ENCODE measurements around the gene CENPL.

Gene CENPL

DNA sequence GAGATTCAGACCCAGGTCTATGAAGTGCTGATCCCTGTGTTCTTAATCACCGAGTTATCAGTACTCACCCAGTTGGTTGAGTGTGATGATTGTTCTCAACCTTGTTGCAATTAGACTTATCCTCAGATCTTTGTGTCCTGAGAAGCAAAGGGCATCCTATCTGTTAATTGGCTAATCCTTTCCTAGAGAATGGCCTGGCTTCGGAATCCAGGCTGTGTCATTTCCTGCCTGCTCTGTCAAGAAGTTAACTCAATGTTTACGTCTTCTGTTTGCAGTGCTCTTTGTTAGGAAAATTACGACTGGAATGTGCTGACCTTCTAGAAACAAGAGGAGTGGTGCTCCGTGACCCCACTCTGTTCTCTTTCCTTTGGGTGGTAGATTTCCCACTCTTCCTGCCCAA is 28.4 kb upstream of the CENPL start:
- no peaks in the 10 kb centered on the region for H3K9me3 ChIP-seq (ENCODE audit: control insufficient read depth, insufficient read depth, low read length)
- TF ChIP-seq, protein P1, sequence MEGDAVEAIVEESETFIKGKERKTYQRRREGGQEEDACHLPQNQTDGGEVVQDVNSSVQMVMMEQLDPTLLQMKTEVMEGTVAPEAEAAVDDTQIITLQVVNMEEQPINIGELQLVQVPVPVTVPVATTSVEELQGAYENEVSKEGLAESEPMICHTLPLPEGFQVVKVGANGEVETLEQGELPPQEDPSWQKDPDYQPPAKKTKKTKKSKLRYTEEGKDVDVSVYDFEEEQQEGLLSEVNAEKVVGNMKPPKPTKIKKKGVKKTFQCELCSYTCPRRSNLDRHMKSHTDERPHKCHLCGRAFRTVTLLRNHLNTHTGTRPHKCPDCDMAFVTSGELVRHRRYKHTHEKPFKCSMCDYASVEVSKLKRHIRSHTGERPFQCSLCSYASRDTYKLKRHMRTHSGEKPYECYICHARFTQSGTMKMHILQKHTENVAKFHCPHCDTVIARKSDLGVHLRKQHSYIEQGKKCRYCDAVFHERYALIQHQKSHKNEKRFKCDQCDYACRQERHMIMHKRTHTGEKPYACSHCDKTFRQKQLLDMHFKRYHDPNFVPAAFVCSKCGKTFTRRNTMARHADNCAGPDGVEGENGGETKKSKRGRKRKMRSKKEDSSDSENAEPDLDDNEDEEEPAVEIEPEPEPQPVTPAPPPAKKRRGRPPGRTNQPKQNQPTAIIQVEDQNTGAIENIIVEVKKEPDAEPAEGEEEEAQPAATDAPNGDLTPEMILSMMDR (IDR thresholded peaks at IDR 0.05; ENCODE audit: low read depth, low read length, poor library complexity, severe bottlenecking), result no peak
- no peak for TF ChIP-seq EZH2phosphoT487 (IDR thresholded peaks at IDR 0.05; ENCODE audit: borderline replicate concordance, low read length)
- no peak overlapping the region for H3K27ac ChIP-seq (ENCODE audit: low read depth, low read length)
- no peaks in the 10 kb centered on the region for H4K20me1 ChIP-seq (ENCODE audit: control insufficient read depth, insufficient read depth, low read depth, low read length)
- H3K4me3 ChIP-seq (ENCODE audit: low read length), result no peak overlapping the region
- peaks cover 65% of the 10 kb centered on the region for H3K36me3 ChIP-seq (ENCODE audit: control insufficient read depth, low read length)
- H3F3A ChIP-seq (ENCODE audit: control insufficient read depth, insufficient read depth), result peaks cover 37% of the 10 kb centered on the region; the same call in 1 of the 2 replicates
- no peaks in the 10 kb centered on the region for H3K27me3 ChIP-seq (ENCODE audit: control insufficient read depth, low read length)
- H3K9me2 ChIP-seq (replicated peaks; ENCODE audit: control insufficient read depth, low read length), result no peaks in the 10 kb centered on the region
- no peak overlapping the region for H3K4me2 ChIP-seq (ENCODE audit: low read length)
- no peaks in the 10 kb centered on the region for H3K4me1 ChIP-seq (ENCODE audit: control insufficient read depth, low read length)
- H3K79me2 ChIP-seq (ENCODE audit: control insufficient read depth, low read length), result no peaks in the 10 kb centered on the region

DNA sequence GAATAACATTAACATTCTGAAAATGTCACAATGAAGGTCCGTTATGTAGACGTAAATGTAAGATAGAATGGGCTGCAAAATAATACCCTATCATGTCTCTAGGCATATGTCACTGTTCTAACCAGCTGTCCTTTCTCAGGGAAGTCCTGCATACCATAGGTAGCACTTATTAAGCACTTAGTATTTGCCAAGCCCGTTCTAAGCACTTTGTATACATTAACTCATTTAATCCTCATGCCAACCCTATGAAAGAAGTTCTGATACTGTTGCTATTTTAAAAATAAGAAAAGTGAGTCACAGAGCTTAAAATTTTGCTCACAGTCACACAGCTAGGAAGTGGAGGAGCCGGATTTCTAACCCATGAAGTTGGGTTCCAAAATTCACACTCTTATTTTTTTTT is 27.4 kb upstream of the CENPL start:
- H3K27ac ChIP-seq (ENCODE audit: low read depth, low read length), result no peak overlapping the region
- H3K4me1 ChIP-seq (ENCODE audit: control insufficient read depth, low read length), result no peaks in the 10 kb centered on the region
- no peak overlapping the region for H3K4me2 ChIP-seq (ENCODE audit: low read length)
- H3K36me3 ChIP-seq (ENCODE audit: control insufficient read depth, low read length), result peaks cover 55% of the 10 kb centered on the region
- H3K4me3 ChIP-seq (ENCODE audit: low read length), result no peak overlapping the region
- H3F3A ChIP-seq (ENCODE audit: control insufficient read depth, insufficient read depth), result peaks cover 32% of the 10 kb centered on the region; the same call in 1 of the 2 replicates
- no peaks in the 10 kb centered on the region for H3K9me3 ChIP-seq (ENCODE audit: control insufficient read depth, insufficient read depth, low read length)
- H3K27me3 ChIP-seq (ENCODE audit: control insufficient read depth, low read length), result no peaks in the 10 kb centered on the region
- H4K20me1 ChIP-seq (ENCODE audit: control insufficient read depth, insufficient read depth, low read depth, low read length), result no peaks in the 10 kb centered on the region
- no peaks in the 10 kb centered on the region for H3K9me2 ChIP-seq (replicated peaks; ENCODE audit: control insufficient read depth, low read length)
- H3K79me2 ChIP-seq (ENCODE audit: control insufficient read depth, low read length), result no peaks in the 10 kb centered on the region
- TF ChIP-seq EZH2phosphoT487 (IDR thresholded peaks at IDR 0.05; ENCODE audit: borderline replicate concordance, low read length), result no peak
- TF ChIP-seq, protein P1 (IDR thresholded peaks at IDR 0.05; ENCODE audit: low read depth, low read length, poor library complexity, severe bottlenecking), result no peak

DNA sequence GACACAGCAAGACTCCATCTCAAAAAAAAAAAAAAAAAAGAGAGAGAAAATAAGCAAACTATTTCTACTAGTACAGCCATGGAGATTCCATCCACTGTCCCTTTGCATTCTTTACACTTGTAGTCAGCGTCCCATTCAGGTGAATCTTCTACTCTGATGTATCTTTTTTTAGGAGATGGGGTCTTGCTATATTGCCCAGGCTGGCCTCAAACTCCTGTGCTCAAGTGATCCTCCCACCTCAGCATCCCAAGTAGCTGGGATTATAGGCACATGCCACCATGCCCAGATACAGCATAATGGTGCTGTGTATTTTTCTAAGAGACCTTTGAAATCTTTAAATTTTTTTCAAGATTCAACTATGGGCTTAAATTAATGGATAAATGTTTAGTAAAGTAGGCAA is 8.1 kb upstream of the CENPL start:
- Histone ChIP-seq H3F3A (ENCODE audit: control insufficient read depth, insufficient read depth) (no peaks in the 10 kb centered on the region), H3K9me2 (replicated peaks; ENCODE audit: control insufficient read depth, low read length) (no peaks in the 10 kb centered on the region), H3K4me1 (ENCODE audit: control insufficient read depth, low read length) (peaks cover 3% of the 10 kb centered on the region), H3K9me3 (ENCODE audit: control insufficient read depth, insufficient read depth, low read length) (no peaks in the 10 kb centered on the region), H3K4me3 (ENCODE audit: low read length) (no peak overlapping the region), H4K20me1 (ENCODE audit: control insufficient read depth, insufficient read depth, low read depth, low read length) (no peaks in the 10 kb centered on the region), H3K36me3 (ENCODE audit: control insufficient read depth, low read length) (peaks cover 69% of the 10 kb centered on the region), H3K27ac (ENCODE audit: low read depth, low read length) (no peak overlapping the region), H3K27me3 (ENCODE audit: control insufficient read depth, low read length) (no peaks in the 10 kb centered on the region), H3K79me2 (ENCODE audit: control insufficient read depth, low read length) (peaks cover 5% of the 10 kb centered on the region; the same call in 1 of the 2 replicates), H3K4me2 (ENCODE audit: low read length) (no peak overlapping the region)
- TF ChIP-seq EZH2phosphoT487 (IDR thresholded peaks at IDR 0.05; ENCODE audit: borderline replicate concordance, low read length), result no peak
- TF ChIP-seq, protein P1 (IDR thresholded peaks at IDR 0.05; ENCODE audit: low read depth, low read length, poor library complexity, severe bottlenecking), result no peak

All from DOHH2 (cell line).